Heart left ventricle (tissue), 13 donors: ENCODE measurements around the gene RALGAPA2.

ENCODE experiments used
- CTCF ChIP-seq, 12 donors: fragments of 200-600 bp; sonication (generic) in 4 of 12; IDR thresholded peaks; one replicate each; pipeline versions ENCODE4 v1.5.0 to v1.8.0; 2018 to 2022; ENCODE audit warnings: antibody characterized with exemption in 12 of 12, mild to moderate bottlenecking in 5 of 12
- POLR2A ChIP-seq, 2 donors: fragments of 450-650 bp; IDR thresholded peaks; one replicate each; pipeline ENCODE4 v1.6.1; 2017; ENCODE audit warnings: antibody characterized with exemption in 2 of 2, mild to moderate bottlenecking in 2 of 2, moderate library complexity in 2 of 2
- donor health status: ischemic (EF 13 %, LVEDD 7.1; RV severe dilation, severe dysfunction).
- donor health status: DM: no; HTN: yes; CAD: no.
- donor health status: DM: no; HTN: no; CAD: no.
- donor health status: ischemic (EF 25% LVEDD 6.9; RV normal size, moderate dysfunction).
- donor health status: ischemic (EF 25% LVEDD 5.7; RV mildly dilated, moderate dysfunction).
- donor health status: ischemic (EF 35%, LVEDD 5.7; RV mildly dilated, moderate dysfunction).
- donor health status: nonischemic (EF 11% LVEDD 7.7; RV severe dilation, severe dysfunction).
- donor health status: DM: yes; HTN: yes; CAD: no.
- donor health status: PGD.
- donor health status: ischemic (EF 29% LVEDD 5.4; RV normal size, mild dysfunction).
- donor health status: nonischemic (EF 23%, LVEDD 6.1; RV moderate dilation, normal function).

- no peak for TF ChIP-seq POLR2A (IDR thresholded peaks at IDR 0.05)
- no peak for TF ChIP-seq CTCF (IDR thresholded peaks at IDR 0.05)
Observed at GRCh38 chr20:20480126-20480525, 232.3 kb downstream of the RALGAPA2 start.
